Adrenal gland (tissue), 12 donors: Measurements from ENCODE around the gene COPZ1. TPM values are rescaled to one million over a fixed set of nuclear protein-coding genes. Genes with fewer than 3 reads are reported as not detected.
A peak's percentile ranks its signal among the peaks of the same experiment; 100 is the strongest.

Experiments
- DNase-seq, 7 donors: peaks; one replicate each; pipeline ENCODE4 v3.0.0-alpha.2; 2019 to 2020
- H3K27ac ChIP-seq, 5 donors: fragments of 200-600 bp; sonication (generic) in 4 of 5; 1 replicate in 3 of 5; 2 replicates in 2 of 5; pipeline versions ENCODE4 v1.5.1 to v1.8.0; 2016 to 2020; ENCODE audit warnings: mild to moderate bottlenecking in 1 of 5
- H3K27me3 ChIP-seq: fragments of 200-600 bp; 2 replicates; pipeline ENCODE4 v1.8.0; 2021
- H3K36me3 ChIP-seq, 2 donors: fragments of 200-600 bp; replicated peaks in 1 of 2; 1 replicate in 1 of 2; 2 replicates in 1 of 2; pipeline versions ENCODE4 v1.5.1 to v1.8.0; 2018 to 2022
- H3K4me1 ChIP-seq, 2 donors: fragments of 200-600 bp; replicated peaks in 1 of 2; 1 replicate in 1 of 2; 2 replicates in 1 of 2; pipeline versions ENCODE4 v1.5.1 to v1.8.0; 2018 to 2021
- H3K4me3 ChIP-seq, 4 donors: fragments of 200-600 bp; sonication (generic) in 3 of 4; one replicate each; pipeline ENCODE4 v1.5.1; 2016 to 2018
- H3K9me3 ChIP-seq, 3 donors: fragments of 200-600 bp; sonication (generic) in 1 of 3; replicated peaks in 1 of 3; 1 replicate in 2 of 3; 2 replicates in 1 of 3; pipeline versions ENCODE4 v1.5.1 to v1.8.0; 2016 to 2021
- POLR2A ChIP-seq, 2 donors: fragments of 450-650 bp; IDR thresholded peaks; one replicate each; pipeline ENCODE4 v1.6.1; 2017; ENCODE audit warnings: antibody characterized with exemption in 2 of 2, mild to moderate bottlenecking in 2 of 2, moderate library complexity in 1 of 2
- WGBS, 4 donors: extraction: QIAGEN DNeasy Blood & Tissue Kit in 2 of 4; methylation state at CpG; one replicate each; pipeline versions ENCODE4 v1.1.5 to v1.1.7; 2013 to 2017; 5-methylcytosine and 5-hydroxymethylcytosine counted together
- intact Hi-C, 2 donors: fragments of 100-400 bp; cut with DNase I; formaldehyde crosslinking; loops; one replicate each; pipeline versions ENCODE4 v1.14.1 to v1.15.0; 2022 to 2023
- polyA plus RNA-seq, 3 donors: library from polyadenylated mRNA; stranded (reverse); fragments of 200-250 nt in 2 of 3; fragments of 350-450 nt in 1 of 3; fragmentation: Illumina TruSeq in 1 of 3; extraction: RNeasy Lipid Tissue Mini Kit (QIAGEN cat#74804) in 1 of 3; gene quantifications; one replicate each; pipeline ENCODE4 v1.2.3, GENCODE V29; 2013 to 2014
- total RNA-seq, 9 donors: library from RNA; depleted of rRNA in 4 of 9; stranded (reverse); fragments of >200 nt in 4 of 9; fragments of 120-200 nt in 1 of 9; fragmentation: NEBNext Ultra II Directional in 1 of 9; extraction: Animal tissue kit (Norgen Biotek cat#: 25700) in 1 of 9; gene quantifications; one replicate each; pipeline versions ENCODE4 v1.1.0 to v1.2.4, GENCODE V29; 2013 to 2023
- TF ChIP-seq, protein P1 (sequence below), 6 experiments: fragments of 450-650 bp in 4 of 6; fragments of 200-600 bp in 2 of 6; sonication (generic) in 1 of 6; IDR thresholded peaks; 1 replicate in 5 of 6; 2 replicates in 1 of 6; pipeline versions ENCODE4 v1.5.1 to v1.8.0; 2016 to 2021; ENCODE audit warnings: antibody characterized with exemption in 6 of 6, mild to moderate bottlenecking in 2 of 6, moderate library complexity in 1 of 6
- donor health status: healthy with polysubstance abuse.
- donor health status: Bipolar disorder and iron deficiency.
- donor health status: DM: yes; HTN: yes; CAD: no.
- donor health status: DM: no; HTN: no; CAD: no.
- donor health status: DM: no; HTN: no; CAD: no.
- donor health status: DM: yes; HTN: yes; CAD: no.

COPZ1 gene
- total and polyA plus RNA-seq, 12 donors: 54.7 to 252 (median 152) TPM

DNA sequence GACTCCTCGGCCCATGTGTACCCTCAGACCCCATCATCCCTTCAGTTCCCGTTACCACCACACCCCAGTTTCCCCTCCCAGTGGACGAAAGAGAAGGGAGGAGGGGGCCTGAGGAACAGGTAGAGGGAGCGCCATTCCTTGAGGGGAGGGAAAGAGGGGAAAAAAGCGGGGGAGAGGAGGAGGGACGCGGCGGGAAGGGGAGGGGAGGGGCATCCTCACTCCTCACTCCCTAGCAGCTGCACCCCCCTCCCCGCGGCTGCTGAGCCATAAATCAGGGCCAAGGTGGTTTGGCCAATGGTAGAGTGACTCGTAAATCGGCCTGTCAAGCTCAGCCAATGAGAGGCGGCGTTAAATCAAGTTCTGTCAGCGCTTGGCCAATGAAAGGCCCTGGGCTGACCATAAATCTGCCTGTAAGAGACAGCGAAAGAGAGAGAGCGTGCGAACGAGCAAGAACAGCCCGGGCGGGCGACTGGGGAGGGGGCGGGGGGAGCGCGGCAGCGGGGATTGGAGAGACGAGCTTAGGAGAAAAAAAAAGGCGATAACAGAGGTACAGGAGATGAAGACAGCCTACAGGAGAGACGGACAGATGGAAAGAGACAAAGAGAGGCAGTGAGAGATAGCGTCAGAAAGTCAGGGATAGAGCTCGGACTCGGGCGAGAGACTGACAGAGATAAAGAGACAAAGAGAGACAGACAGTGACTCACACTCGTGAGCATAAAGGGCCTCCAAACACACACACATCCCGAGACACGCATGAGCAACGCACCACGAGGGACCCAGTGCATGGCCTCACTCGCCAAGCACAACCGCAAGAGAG is 34.2 kb downstream of the COPZ1 start:
- Histone ChIP-seq H3K27me3 (no peaks in the 10 kb centered on the region), H3K4me3 (peak overlapping the region; percentile 1 to 69 (median 54)), H3K27ac (peak overlapping the region; percentile 78 to 96 (median 93)), H3K36me3 (no peaks in the 10 kb centered on the region), H3K9me3 (no peaks in the 10 kb centered on the region), H3K4me1 (peaks cover 14 to 26% of the 10 kb centered on the region in 2 donors)
- TF ChIP-seq POLR2A (IDR thresholded peaks at IDR 0.05): peak in 1 of 2 donors; percentile 79
- TF ChIP-seq, protein P1, sequence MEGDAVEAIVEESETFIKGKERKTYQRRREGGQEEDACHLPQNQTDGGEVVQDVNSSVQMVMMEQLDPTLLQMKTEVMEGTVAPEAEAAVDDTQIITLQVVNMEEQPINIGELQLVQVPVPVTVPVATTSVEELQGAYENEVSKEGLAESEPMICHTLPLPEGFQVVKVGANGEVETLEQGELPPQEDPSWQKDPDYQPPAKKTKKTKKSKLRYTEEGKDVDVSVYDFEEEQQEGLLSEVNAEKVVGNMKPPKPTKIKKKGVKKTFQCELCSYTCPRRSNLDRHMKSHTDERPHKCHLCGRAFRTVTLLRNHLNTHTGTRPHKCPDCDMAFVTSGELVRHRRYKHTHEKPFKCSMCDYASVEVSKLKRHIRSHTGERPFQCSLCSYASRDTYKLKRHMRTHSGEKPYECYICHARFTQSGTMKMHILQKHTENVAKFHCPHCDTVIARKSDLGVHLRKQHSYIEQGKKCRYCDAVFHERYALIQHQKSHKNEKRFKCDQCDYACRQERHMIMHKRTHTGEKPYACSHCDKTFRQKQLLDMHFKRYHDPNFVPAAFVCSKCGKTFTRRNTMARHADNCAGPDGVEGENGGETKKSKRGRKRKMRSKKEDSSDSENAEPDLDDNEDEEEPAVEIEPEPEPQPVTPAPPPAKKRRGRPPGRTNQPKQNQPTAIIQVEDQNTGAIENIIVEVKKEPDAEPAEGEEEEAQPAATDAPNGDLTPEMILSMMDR (IDR thresholded peaks at IDR 0.05): peak in 3 of 6 experiments; percentile 3 to 21 (median 5)
- peak; percentile 96 to 99 (median 98) for DNase-seq
- intact Hi-C loops: no loop called here
- 0 to 1% (median 1%) methylated on average over 36 to 40 of the region's 40 CpGs for WGBS, 4 donors

DNA sequence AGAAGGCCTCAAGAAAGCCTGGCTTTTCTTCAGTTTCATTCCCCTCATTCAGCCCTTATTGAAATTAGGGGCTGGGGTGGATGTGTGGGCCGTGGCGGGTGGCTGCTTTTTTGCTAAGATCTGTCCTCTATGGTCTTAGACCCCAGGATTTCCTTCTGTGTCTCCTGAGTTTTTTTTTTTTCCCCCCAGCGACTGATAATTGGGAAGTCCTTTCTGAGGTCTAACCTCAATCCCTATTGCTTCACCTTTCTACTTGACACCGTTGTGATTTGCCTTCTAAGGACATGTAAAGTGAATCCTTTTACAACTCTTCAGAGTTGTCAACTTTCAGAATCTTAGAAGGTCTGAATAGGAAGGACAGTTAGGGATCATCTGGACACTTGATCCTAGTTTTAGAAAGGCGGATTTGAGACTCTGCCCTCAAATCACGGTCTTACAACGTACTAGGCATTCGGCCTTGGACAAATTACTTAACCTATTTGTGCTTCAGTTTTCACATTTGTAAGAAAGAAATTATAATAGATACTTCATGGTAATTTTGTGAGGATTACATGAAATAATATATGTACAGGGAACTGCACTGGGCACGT is 34.9 kb downstream of the COPZ1 start:
- no peak for DNase-seq
- peaks cover 14 to 26% of the 10 kb centered on the region in 2 donors for H3K4me1 ChIP-seq
- intact Hi-C loops: loop anchor here (5.0 to 10.0 kb wide), 3 partner anchors 65 to 138 kb away; no protein-coding TSS in a partner anchor
- no peaks in the 10 kb centered on the region for H3K36me3 ChIP-seq
- no peaks in the 10 kb centered on the region for H3K9me3 ChIP-seq
- TF ChIP-seq, protein P1 (IDR thresholded peaks at IDR 0.05): no peak
- TF ChIP-seq POLR2A (IDR thresholded peaks at IDR 0.05): no peak
- H3K27ac ChIP-seq: peak overlapping the region; percentile 78 to 96 (median 93)
- no peaks in the 10 kb centered on the region for H3K27me3 ChIP-seq
- 39 to 44% (median 41%) methylated on average over 9 of the region's 9 CpGs for WGBS, 4 donors
- H3K4me3 ChIP-seq: peak overlapping the region in 2 of 4 donors; percentile 23 to 59

DNA sequence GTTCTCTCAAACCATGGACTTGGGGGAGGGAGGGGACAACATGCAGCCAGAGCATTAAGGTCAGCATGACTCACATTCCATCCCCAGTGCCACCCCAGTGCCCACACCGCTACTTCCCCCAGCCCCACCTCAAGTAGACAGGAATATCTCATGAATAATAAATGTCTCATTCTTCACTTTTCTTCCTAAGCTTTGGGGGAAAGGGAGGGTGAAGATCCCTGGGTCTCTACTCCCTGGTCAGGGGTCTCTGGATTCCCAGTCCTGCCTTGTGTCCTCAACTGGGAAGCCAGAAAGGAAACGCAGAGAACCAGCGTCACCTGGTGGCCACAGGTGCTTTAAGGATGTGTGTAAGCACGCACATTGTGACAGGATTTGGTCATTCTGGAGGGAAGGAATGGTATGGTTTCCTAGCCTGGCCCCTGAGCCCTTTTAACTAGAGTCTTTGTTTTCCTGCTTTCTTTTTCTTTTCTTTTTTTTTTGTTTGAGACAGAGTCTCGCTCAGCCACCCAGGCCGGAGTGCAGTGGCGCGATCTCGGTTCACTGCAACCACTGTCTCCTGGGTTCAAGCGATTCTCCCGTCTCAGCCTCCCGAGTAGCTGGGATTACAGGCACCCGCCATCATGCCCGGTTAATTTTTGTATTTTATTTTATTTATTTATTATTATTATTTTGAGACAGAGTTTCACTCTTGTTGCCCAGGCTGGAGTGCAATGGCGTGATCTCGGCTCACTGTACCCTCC is 36.0 kb downstream of the COPZ1 start:
- TF ChIP-seq POLR2A (IDR thresholded peaks at IDR 0.05): no peak
- TF ChIP-seq, protein P1 (IDR thresholded peaks at IDR 0.05): peak; percentile 72 to 97 (median 92)
- Histone ChIP-seq H3K9me3 (no peaks in the 10 kb centered on the region), H3K36me3 (no peaks in the 10 kb centered on the region), H3K27me3 (no peaks in the 10 kb centered on the region), H3K27ac (peak overlapping the region in 3 of 5 donors; percentile 93 to 96 (median 96)), H3K4me3 (no peak overlapping the region), H3K4me1 (peaks cover 14 to 26% of the 10 kb centered on the region in 2 donors)
- 54 to 61% (median 57%) methylated on average over 16 of the region's 16 CpGs for WGBS, 4 donors
- intact Hi-C loops: loop anchor here (5.0 to 10.0 kb wide), 3 partner anchors 66 to 139 kb away; no protein-coding TSS in a partner anchor
- DNase-seq: peak; percentile 80 to 94 (median 86)

DNA sequence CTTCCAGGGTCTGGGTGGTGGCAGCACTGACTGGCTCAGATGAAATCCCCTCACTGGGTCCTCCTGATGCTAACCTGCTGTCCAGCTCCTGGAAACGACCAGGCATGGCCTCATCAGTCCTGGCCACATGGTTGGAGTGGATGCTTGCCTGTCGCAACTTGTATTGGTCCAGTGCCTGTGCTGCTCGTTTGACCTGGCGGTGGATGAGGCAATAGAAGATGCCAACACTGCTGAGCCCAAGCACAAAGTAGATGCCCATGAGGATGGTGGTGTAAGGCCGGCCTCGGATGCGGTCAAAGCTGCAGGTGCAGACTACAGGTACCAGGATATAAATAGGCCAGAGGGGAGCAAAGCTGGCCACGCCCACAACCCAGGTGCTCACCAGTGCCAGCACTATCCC is 38.1 kb downstream of the COPZ1 start:
- H3K27me3 ChIP-seq: no peaks in the 10 kb centered on the region
- no peak for DNase-seq
- 70 to 78% (median 76%) methylated on average over 4 to 8 of the region's 8 CpGs for WGBS, 4 donors
- H3K4me1 ChIP-seq: peaks cover 14 to 23% of the 10 kb centered on the region in 2 donors
- intact Hi-C loops: loop anchor here (5.0 to 10.0 kb wide), 3 partner anchors 68 to 141 kb away; no protein-coding TSS in a partner anchor
- no peaks in the 10 kb centered on the region for H3K36me3 ChIP-seq
- no peaks in the 10 kb centered on the region for H3K9me3 ChIP-seq
- no peak overlapping the region for H3K27ac ChIP-seq
- TF ChIP-seq, protein P1 (IDR thresholded peaks at IDR 0.05): no peak
- TF ChIP-seq POLR2A (IDR thresholded peaks at IDR 0.05): no peak
- H3K4me3 ChIP-seq: no peak overlapping the region
